ENCODE measurements around the gene STAT5B. TPM values are rescaled to one million over a fixed set of nuclear protein-coding genes. Genes with fewer than 3 reads are reported as not detected.

STAT5B gene
- total and polyA plus RNA-seq, 9 of the 15 experiments (the other 6 are each of a cell fraction or from before 2014, with no cell fraction given): 20.8 to 176 (median 92.4) TPM

- TF ChIP-seq ZNF639 (CRISPR knock-in tag; conservative IDR thresholded peaks at IDR 0.05 in 1 of 2, IDR thresholded peaks at IDR 0.05 in 1 of 2) (peak in 1 of 2 experiments; percentile 22; a peak in 2 of 4 replicates), GATA2 (CRISPR knock-in tag; IDR thresholded peaks at IDR 0.05) (peak; percentile 86), SMAD2 (IDR thresholded peaks at IDR 0.05; ENCODE audit: low read depth, low read length) (no peak), TCF7 (IDR thresholded peaks at IDR 0.05; ENCODE audit: borderline replicate concordance) (no peak; the same call in 1 of the 2 replicates), ZNF140 (CRISPR knock-in tag; IDR thresholded peaks at IDR 0.05) (no peak), RBFOX2 (IDR thresholded peaks at IDR 0.05; ENCODE audit: low read depth, low read length) (peak; percentile 95), MEIS2 (IDR thresholded peaks at IDR 0.05; ENCODE audit: partially characterized antibody) (peak; percentile 37), PURB (CRISPR knock-in tag; IDR thresholded peaks at IDR 0.05; ENCODE audit: low read depth) (no peak), RAD51 (IDR thresholded peaks at IDR 0.05; ENCODE audit: borderline replicate concordance, low read depth) (peak; percentile 55; the same call in 1 of the 2 replicates), YY1 (IDR thresholded peaks at IDR 0.05; ENCODE audit: borderline replicate concordance in 1 of 3, control insufficient read depth in 1 of 3, extremely low read depth in 1 of 3, insufficient read depth in 3 of 3, insufficient read length in 1 of 3, insufficient replicate concordance in 2 of 3, low read depth in 1 of 3, low read length in 2 of 3) (peak in 1 of 3 experiments; percentile 52), USF2 (CRISPR knock-in tag; IDR thresholded peaks at IDR 0.05) (peak; percentile 72), NONO (IDR thresholded peaks at IDR 0.05; ENCODE audit: low read depth in 2 of 2, low read length in 1 of 2) (peak in 1 of 2 experiments; percentile 63; a peak in 3 of 4 replicates), RBBP5 (IDR thresholded peaks at IDR 0.05; ENCODE audit: borderline replicate concordance, insufficient read depth, low read length, poor library complexity, severe bottlenecking) (peak; percentile 44), ZBTB17 (CRISPR knock-in tag; IDR thresholded peaks at IDR 0.05) (peak; percentile 12; the same call in 1 of the 2 replicates), BCOR (IDR thresholded peaks at IDR 0.05) (peak; percentile 63), ELF4 (CRISPR knock-in tag; IDR thresholded peaks at IDR 0.05) (peak; percentile 75; the same call in 1 of the 2 replicates), CCAR2 (IDR thresholded peaks at IDR 0.05; ENCODE audit: low read depth, low read length) (no peak), GMEB1 (CRISPR knock-in tag; IDR thresholded peaks at IDR 0.05) (peak; percentile 15; the same call in 1 of the 2 replicates)
These were observed 36.3 kb upstream of the STAT5B start (continued) for GRCh38 chr17:42312285-42313130.

Data from K562 (cell line).